Lower leg skin (tissue), 3 donors: ENCODE measurements around the gene CFAP299.

Experiments used
- POLR2A ChIP-seq, 2 donors: fragments of 450-650 bp; IDR thresholded peaks; one replicate each; pipeline ENCODE4 v1.6.1; 2016 to 2017; ENCODE audit warnings: antibody characterized with exemption in 2 of 2, mild to moderate bottlenecking in 1 of 2, moderate library complexity in 1 of 2
- TF ChIP-seq, protein P1 (sequence below), 3 donors: fragments of 450-650 bp; IDR thresholded peaks; one replicate each; pipeline ENCODE4 v1.5.1; 2016; ENCODE audit warnings: antibody characterized with exemption in 3 of 3, mild to moderate bottlenecking in 3 of 3, moderate library complexity in 2 of 3

DNA sequence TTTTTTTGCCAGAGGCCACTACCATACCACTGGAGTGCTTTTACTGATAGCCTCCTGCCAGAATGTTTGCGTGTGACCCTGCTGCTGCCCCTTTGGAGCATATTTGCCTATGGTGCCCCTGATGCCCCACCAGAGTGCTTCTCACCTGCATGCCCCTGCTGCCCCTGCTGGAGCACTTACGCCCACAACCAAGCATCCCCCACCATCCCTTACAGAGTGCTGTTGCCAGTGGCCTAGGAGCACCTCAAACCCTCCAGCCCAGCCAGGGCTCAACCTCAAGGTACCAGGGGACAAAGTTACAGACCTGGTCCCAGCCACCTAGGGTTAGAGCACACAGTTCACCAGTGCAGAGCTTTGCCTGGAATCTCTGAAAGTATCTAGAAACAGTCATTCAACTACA is 207.2 kb downstream of the CFAP299 start:
- no peak for TF ChIP-seq POLR2A (IDR thresholded peaks at IDR 0.05)
- TF ChIP-seq, protein P1, sequence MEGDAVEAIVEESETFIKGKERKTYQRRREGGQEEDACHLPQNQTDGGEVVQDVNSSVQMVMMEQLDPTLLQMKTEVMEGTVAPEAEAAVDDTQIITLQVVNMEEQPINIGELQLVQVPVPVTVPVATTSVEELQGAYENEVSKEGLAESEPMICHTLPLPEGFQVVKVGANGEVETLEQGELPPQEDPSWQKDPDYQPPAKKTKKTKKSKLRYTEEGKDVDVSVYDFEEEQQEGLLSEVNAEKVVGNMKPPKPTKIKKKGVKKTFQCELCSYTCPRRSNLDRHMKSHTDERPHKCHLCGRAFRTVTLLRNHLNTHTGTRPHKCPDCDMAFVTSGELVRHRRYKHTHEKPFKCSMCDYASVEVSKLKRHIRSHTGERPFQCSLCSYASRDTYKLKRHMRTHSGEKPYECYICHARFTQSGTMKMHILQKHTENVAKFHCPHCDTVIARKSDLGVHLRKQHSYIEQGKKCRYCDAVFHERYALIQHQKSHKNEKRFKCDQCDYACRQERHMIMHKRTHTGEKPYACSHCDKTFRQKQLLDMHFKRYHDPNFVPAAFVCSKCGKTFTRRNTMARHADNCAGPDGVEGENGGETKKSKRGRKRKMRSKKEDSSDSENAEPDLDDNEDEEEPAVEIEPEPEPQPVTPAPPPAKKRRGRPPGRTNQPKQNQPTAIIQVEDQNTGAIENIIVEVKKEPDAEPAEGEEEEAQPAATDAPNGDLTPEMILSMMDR (IDR thresholded peaks at IDR 0.05), result no peak
